AG09309 (cell line): Measurements from ENCODE around the gene CALHM5.

Source experiments
- DNase-seq: peaks from one replicate; pipeline ENCODE4 v3.0.0-alpha.2; 2010; ENCODE audit warnings: low read depth
- H3K4me3 ChIP-seq: 2 replicates; pipeline ENCODE4 v1.5.1; 2011; ENCODE audit warnings: mild to moderate bottlenecking, low read depth, low read length, moderate library complexity; ENCODE audit not compliant: control insufficient read depth
- CTCF ChIP-seq: IDR thresholded peaks from 2 replicates; pipeline ENCODE4 v1.5.1; 2011; ENCODE audit warnings: mild to moderate bottlenecking, low read depth, low read length, inconsistent platforms; ENCODE audit not compliant: insufficient read depth, control insufficient read depth; ENCODE audit errors: missing control alignments

Gene CALHM5

GRCh38 chr6:116468293-116468692 is 43.1 kb upstream of the CALHM5 start:
- H3K4me3 ChIP-seq, result no peak overlapping the region
- TF ChIP-seq CTCF, result no peak
- DNase-seq, result no peak

- no peak overlapping the region for H3K4me3 ChIP-seq
- TF ChIP-seq CTCF, result no peak
- DNase-seq, result no peak
Observed at GRCh38 chr6:116471531-116471930, 39.9 kb upstream of the CALHM5 start.

GRCh38 chr6:116472706-116473105 is 38.7 kb upstream of the CALHM5 start:
- no peak for TF ChIP-seq CTCF
- DNase-seq, result no peak
- H3K4me3 ChIP-seq, result no peak overlapping the region

- no peak for TF ChIP-seq CTCF
- no peak overlapping the region for H3K4me3 ChIP-seq
- no peak for DNase-seq
Observed at GRCh38 chr6:116475141-116475540, 36.3 kb upstream of the CALHM5 start.

- no peak for DNase-seq
- no peak for TF ChIP-seq CTCF
- H3K4me3 ChIP-seq, result no peak overlapping the region
Observed at GRCh38 chr6:116476002-116476678, 35.3 kb upstream of the CALHM5 start.

GRCh38 chr6:116482780-116483179 is 28.7 kb upstream of the CALHM5 start:
- TF ChIP-seq CTCF, result no peak
- no peak for DNase-seq

More at GRCh38 chr6:116482780-116483179, 28.7 kb upstream of the CALHM5 start:
- H3K4me3 ChIP-seq, result no peak overlapping the region
